Astrocyte of the cerebellum (primary cell): ENCODE results near the gene SMC4.
A peak's percentile ranks its signal among the peaks of the same experiment; 100 is the strongest.

Experiments
- DNase-seq: peaks from one replicate; pipeline ENCODE4 v3.0.0-alpha.2; 2011; ENCODE audit warnings: low read depth
- H3K4me3 ChIP-seq: 2 replicates; pipeline ENCODE4 v1.5.1; 2011; ENCODE audit warnings: mild to moderate bottlenecking, low read depth, low read length, moderate library complexity
- in situ Hi-C: cut with HindIII; loops from 2 replicates; pipeline ENCODE4 v1.10.0; 2017; ENCODE audit warnings: low sequenced_read_pairs
- TF ChIP-seq, protein P1 (sequence below): IDR thresholded peaks from 2 replicates; pipeline ENCODE4 v1.5.1; 2012; ENCODE audit warnings: low read length, low read depth, moderate library complexity, mild to moderate bottlenecking; ENCODE audit errors: missing control alignments

The SMC4 gene

DNA sequence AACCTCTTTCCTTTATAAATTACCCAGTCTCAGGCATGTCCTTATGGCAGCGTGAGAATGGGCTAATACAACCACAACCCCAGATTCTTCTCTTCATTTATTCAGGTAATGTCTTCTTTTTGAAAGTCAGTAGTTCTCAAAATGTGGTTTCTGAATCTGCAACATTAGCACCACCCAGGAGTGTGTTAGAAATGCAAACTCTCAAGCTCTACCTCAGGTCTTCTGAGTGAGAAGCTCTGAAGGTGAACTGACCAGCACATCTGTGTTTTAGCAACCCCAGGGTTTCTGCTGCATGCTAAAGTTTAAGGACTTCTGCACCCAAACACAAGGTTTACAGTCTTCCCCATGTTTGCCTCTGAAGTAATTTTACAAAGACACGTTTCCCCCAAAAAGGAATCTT lies 72.4 kb downstream of the SMC4 start:
- H3K4me3 ChIP-seq: no peak overlapping the region
- TF ChIP-seq, protein P1, sequence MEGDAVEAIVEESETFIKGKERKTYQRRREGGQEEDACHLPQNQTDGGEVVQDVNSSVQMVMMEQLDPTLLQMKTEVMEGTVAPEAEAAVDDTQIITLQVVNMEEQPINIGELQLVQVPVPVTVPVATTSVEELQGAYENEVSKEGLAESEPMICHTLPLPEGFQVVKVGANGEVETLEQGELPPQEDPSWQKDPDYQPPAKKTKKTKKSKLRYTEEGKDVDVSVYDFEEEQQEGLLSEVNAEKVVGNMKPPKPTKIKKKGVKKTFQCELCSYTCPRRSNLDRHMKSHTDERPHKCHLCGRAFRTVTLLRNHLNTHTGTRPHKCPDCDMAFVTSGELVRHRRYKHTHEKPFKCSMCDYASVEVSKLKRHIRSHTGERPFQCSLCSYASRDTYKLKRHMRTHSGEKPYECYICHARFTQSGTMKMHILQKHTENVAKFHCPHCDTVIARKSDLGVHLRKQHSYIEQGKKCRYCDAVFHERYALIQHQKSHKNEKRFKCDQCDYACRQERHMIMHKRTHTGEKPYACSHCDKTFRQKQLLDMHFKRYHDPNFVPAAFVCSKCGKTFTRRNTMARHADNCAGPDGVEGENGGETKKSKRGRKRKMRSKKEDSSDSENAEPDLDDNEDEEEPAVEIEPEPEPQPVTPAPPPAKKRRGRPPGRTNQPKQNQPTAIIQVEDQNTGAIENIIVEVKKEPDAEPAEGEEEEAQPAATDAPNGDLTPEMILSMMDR: no peak
- no peak for DNase-seq
- in situ Hi-C loops: no loop called here

DNA sequence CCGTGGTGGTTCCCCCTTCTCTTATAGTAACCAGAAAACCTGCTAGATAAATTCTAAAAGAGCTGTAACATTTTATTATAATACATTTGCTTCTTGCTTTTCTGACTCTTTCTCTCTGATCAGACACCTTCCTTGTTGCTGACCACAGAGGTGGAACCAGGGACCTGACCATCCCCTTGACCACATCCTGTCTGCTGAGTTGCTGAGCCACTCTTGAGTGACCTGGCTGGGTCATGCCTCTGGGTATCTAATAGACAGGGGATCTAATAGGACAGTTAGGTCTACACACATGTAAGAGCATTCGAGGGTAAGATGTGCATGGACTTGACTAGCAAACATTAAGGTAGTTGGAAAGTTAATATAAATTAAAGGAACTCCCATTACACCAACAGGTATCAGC lies 72.9 kb downstream of the SMC4 start:
- no peak for DNase-seq
- in situ Hi-C loops: no loop called here
- TF ChIP-seq, protein P1: no peak

DNA sequence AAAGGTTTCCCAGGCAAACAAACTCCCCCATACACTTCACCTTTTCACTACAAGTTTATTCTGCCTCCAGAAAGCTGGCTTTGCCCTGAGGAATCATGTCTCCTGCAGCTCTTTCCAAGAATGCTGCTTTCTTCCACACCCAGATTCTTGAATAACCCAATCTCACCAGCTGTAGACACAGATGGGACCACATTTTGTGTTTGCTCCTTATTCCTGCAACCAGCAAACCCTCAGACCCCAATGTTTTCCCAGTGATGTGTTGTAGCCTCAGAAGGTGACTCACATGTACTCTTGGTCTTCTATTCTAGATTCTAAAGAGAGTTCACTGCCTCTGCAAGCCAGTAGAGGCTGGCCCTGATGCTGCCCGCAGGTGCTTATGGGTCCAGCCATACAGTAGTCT lies 73.8 kb downstream of the SMC4 start:
- DNase-seq: peak; percentile 85
- in situ Hi-C loops: no loop called here
- no peak overlapping the region for H3K4me3 ChIP-seq
- TF ChIP-seq, protein P1: no peak

More for the DNA sequence above, 72.9 kb downstream of the SMC4 start:
- no peak overlapping the region for H3K4me3 ChIP-seq

DNA sequence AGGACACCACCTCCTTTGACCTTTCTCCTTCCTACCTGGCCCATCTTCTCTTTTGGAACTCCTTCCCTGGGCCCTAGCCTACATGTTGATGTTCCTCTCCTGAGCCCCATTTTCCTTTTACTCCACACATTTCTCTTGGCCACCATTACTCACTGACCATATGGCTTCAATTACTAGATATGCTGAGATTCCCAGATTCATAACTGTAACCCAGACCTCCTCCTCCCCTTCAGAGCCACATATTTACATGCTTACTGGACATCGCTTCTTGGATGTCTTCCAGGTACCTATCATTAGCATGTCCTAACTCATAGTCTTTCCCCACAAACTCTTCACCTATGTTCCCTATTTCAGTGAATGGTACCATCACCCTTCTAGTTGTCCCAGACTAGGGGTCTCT lies 74.5 kb downstream of the SMC4 start:
- H3K4me3 ChIP-seq: no peak overlapping the region
- TF ChIP-seq, protein P1: no peak
- peak; percentile 83 for DNase-seq
- in situ Hi-C loops: no loop called here

DNA sequence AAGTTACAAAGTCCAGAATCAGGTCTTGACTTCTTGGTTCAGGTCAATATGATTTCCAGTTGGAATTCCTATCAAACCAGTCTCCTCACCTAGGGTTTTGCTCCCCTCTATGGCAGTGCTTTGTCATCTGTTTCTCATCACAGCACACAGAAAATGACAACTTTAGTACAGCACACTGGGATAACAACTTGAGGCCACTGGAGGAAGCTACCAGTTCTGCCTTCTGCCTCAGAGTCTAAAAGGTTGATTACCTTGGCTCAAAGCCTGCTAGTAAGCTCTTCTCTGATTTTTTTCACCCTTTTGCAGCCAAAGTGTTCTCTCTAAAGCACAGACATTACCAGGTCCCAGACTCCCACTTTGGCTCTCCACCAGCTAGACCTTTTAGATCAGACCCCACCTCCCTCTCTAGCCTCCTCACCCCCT lies 75.0 kb downstream of the SMC4 start:
- TF ChIP-seq, protein P1: no peak
- no peak for DNase-seq
- H3K4me3 ChIP-seq: no peak overlapping the region
- in situ Hi-C loops: no loop called here

DNA sequence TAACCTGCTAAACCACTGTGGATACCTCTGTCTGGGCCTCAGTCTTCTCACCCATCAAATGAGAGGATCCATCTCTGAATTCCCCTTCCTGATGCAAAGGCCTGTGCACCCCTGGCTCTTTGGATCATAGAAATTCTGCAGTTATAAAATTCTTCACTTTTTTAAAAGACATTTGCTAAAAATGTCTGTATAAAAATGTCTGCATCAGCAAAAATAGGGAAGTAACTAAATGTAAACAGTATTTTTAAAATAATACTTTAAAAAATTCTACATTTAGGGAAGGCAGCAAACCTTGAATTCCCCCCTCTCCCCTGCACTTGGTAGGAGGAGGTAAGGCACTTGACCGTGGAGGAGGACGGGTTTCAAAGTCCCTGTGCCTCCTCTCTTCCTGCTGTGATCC lies 75.7 kb downstream of the SMC4 start:
- in situ Hi-C loops: no loop called here
- TF ChIP-seq, protein P1: no peak

DNA sequence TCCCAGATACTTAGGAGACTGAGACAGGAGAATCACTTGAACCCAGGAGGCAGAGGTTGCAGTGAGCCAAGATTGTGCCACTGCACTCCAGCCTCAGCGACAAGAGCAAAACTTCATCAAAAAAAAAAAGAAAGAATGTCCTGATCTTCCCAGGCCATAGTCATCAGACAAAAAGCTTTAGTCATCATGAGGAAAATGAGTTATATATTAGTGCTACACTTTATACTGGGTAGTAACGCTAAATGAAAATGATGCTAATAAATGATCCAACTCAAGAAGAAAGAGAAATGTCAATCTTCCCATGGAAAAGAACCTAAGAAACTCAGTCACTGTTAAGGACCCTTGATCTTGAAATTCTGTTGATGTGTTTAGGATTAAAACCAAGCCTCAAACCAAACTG lies 76.4 kb downstream of the SMC4 start:
- no peak for DNase-seq
- no peak overlapping the region for H3K4me3 ChIP-seq
- TF ChIP-seq, protein P1: no peak
- in situ Hi-C loops: no loop called here

More for the DNA sequence above, 75.7 kb downstream of the SMC4 start:
- no peak overlapping the region for H3K4me3 ChIP-seq
- DNase-seq: no peak
